ENCODE data around the gene RAD51B.

GRCh38 chr14:67963960-67964812 lies 144.6 kb downstream of the RAD51B start:
- TF ChIP-seq POLR2AphosphoS5 (IDR thresholded peaks at IDR 0.05; ENCODE audit: insufficient read depth in 1 of 2, low read depth in 1 of 2), result peak; percentile 52 to 88
- no peak for TF ChIP-seq CTCF (IDR thresholded peaks at IDR 0.05)

All from vagina (tissue), 2 donors.